ENCODE results near the gene EXOC2.

DNA sequence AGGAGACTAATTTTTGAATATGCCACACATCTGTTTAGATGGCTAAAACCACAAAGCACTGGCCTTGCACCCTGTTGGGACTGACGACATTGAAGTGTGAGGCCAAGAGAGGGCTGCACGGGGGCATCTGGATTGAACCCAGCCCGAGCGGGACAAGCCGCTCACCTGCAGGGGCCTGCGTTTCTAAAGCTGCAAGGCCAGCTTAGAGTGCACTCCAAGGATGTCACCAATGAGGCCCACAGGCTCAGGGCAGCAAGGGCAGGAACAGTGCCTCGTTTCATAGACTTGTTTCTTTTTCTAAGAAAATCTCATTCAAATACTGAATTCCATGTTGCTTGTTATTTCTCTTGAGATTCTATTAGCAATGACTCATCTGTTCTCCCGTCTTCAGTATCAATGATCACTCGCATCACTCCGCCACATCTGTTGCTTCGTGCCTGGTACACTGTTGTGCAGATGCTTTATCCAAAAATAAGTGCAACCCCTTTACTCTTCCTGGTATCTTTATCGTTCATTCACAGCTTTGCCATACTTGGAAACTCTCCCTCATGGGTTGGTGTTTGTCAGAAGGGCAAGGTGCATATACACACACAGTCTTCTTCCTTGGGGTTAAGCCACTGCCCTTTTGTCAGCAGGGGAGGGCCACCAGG lies 181.3 kb downstream of the EXOC2 start:
- TF ChIP-seq, protein P1, sequence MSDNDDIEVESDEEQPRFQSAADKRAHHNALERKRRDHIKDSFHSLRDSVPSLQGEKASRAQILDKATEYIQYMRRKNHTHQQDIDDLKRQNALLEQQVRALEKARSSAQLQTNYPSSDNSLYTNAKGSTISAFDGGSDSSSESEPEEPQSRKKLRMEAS (IDR thresholded peaks at IDR 0.05; ENCODE audit: low read depth, low read length) = no peak
- TF ChIP-seq RELA (IDR thresholded peaks at IDR 0.05; ENCODE audit: borderline replicate concordance, partially characterized antibody) = no peak
- TF ChIP-seq, protein P2, sequence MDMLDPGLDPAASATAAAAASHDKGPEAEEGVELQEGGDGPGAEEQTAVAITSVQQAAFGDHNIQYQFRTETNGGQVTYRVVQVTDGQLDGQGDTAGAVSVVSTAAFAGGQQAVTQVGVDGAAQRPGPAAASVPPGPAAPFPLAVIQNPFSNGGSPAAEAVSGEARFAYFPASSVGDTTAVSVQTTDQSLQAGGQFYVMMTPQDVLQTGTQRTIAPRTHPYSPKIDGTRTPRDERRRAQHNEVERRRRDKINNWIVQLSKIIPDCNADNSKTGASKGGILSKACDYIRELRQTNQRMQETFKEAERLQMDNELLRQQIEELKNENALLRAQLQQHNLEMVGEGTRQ (IDR thresholded peaks at IDR 0.05; ENCODE audit: borderline replicate concordance, low read depth, low read length) = no peak
- TF ChIP-seq, protein P3, sequence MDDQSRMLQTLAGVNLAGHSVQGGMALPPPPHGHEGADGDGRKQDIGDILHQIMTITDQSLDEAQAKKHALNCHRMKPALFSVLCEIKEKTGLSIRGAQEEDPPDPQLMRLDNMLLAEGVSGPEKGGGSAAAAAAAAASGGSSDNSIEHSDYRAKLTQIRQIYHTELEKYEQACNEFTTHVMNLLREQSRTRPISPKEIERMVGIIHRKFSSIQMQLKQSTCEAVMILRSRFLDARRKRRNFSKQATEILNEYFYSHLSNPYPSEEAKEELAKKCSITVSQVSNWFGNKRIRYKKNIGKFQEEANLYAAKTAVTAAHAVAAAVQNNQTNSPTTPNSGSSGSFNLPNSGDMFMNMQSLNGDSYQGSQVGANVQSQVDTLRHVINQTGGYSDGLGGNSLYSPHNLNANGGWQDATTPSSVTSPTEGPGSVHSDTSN (IDR thresholded peaks at IDR 0.05; ENCODE audit: insufficient replicate concordance, low read depth, low read length) = no peak
- no peak for TF ChIP-seq NRF1 (conservative IDR thresholded peaks at IDR 0.05; ENCODE audit: low read depth, low read length)
- TF ChIP-seq, protein P4, sequence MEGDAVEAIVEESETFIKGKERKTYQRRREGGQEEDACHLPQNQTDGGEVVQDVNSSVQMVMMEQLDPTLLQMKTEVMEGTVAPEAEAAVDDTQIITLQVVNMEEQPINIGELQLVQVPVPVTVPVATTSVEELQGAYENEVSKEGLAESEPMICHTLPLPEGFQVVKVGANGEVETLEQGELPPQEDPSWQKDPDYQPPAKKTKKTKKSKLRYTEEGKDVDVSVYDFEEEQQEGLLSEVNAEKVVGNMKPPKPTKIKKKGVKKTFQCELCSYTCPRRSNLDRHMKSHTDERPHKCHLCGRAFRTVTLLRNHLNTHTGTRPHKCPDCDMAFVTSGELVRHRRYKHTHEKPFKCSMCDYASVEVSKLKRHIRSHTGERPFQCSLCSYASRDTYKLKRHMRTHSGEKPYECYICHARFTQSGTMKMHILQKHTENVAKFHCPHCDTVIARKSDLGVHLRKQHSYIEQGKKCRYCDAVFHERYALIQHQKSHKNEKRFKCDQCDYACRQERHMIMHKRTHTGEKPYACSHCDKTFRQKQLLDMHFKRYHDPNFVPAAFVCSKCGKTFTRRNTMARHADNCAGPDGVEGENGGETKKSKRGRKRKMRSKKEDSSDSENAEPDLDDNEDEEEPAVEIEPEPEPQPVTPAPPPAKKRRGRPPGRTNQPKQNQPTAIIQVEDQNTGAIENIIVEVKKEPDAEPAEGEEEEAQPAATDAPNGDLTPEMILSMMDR (IDR thresholded peaks at IDR 0.05 in 2 of 3, conservative IDR thresholded peaks at IDR 0.05 in 1 of 3; ENCODE audit: control insufficient read depth in 2 of 3, extremely low read depth in 1 of 3, insufficient read depth in 1 of 3, low read depth in 3 of 3, low read length in 3 of 3) = no peak
- TF ChIP-seq KDM1A (IDR thresholded peaks at IDR 0.05; ENCODE audit: borderline replicate concordance) = no peak
- TF ChIP-seq EP300 (IDR thresholded peaks at IDR 0.05; ENCODE audit: borderline replicate concordance in 1 of 2, control insufficient read depth in 1 of 2, low read depth in 2 of 2, low read length in 2 of 2) = no peak
- TF ChIP-seq CEBPB (IDR thresholded peaks at IDR 0.05; ENCODE audit: borderline replicate concordance in 1 of 2, low read depth in 2 of 2, low read length in 2 of 2) = no peak
- TF ChIP-seq, protein P5, sequence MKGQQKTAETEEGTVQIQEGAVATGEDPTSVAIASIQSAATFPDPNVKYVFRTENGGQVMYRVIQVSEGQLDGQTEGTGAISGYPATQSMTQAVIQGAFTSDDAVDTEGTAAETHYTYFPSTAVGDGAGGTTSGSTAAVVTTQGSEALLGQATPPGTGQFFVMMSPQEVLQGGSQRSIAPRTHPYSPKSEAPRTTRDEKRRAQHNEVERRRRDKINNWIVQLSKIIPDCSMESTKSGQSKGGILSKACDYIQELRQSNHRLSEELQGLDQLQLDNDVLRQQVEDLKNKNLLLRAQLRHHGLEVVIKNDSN (IDR thresholded peaks at IDR 0.05; ENCODE audit: borderline replicate concordance, extremely low read length, insufficient read depth, low read depth, low read length) = no peak
